Esophagus muscularis mucosa (tissue), 4 donors: ENCODE measurements around the gene PLXDC2. TPM values are rescaled to one million over a fixed set of nuclear protein-coding genes. Genes with fewer than 3 reads are reported as not detected.

ENCODE experiments used
- DNase-seq: peaks from one replicate; pipeline ENCODE4 v3.0.0-alpha.2; 2017; ENCODE audit errors: extremely low spot score
- H3K27ac ChIP-seq, 4 donors: fragments of 200-600 bp; sonication (generic); replicated peaks in 1 of 4; 1 replicate in 3 of 4; 2 replicates in 1 of 4; pipeline ENCODE4 v1.5.1; 2016 to 2019; ENCODE audit warnings: mild to moderate bottlenecking in 1 of 4
- H3K27me3 ChIP-seq, 4 donors: fragments of 200-600 bp; sonication (generic); one replicate each; pipeline versions ENCODE4 v1.5.1 to v1.6.0; 2016 to 2019
- H3K36me3 ChIP-seq, 4 donors: fragments of 200-600 bp; sonication (generic); one replicate each; pipeline ENCODE4 v1.5.1; 2016 to 2019
- H3K4me1 ChIP-seq, 4 donors: fragments of 200-600 bp; sonication (generic); one replicate each; pipeline ENCODE4 v1.5.1; 2016 to 2019
- H3K4me3 ChIP-seq, 4 donors: fragments of 200-600 bp; sonication (generic); 1 replicate in 2 of 4; 2 replicates in 2 of 4; pipeline ENCODE4 v1.5.1; 2016 to 2019; ENCODE audit warnings: mild to moderate bottlenecking in 4 of 4, moderate library complexity in 1 of 4
- H3K9me3 ChIP-seq, 4 donors: fragments of 200-600 bp; sonication (generic); 1 replicate in 3 of 4; 2 replicates in 1 of 4; pipeline ENCODE4 v1.5.1; 2016 to 2019
- CTCF ChIP-seq, 3 experiments: fragments of 200-600 bp in 2 of 3; fragments of 450-650 bp in 1 of 3; sonication (generic) in 2 of 3; IDR thresholded peaks; one replicate each; pipeline ENCODE4 v1.5.1; 2017 to 2019; ENCODE audit warnings: antibody characterized with exemption in 3 of 3, mild to moderate bottlenecking in 2 of 3, moderate library complexity in 1 of 3
- EP300 ChIP-seq: sonication (generic); formaldehyde crosslinking; IDR thresholded peaks from one replicate; pipeline ENCODE4 v1.6.1; 2017; ENCODE audit warnings: antibody characterized with exemption
- POLR2A ChIP-seq: fragments of 450-650 bp; IDR thresholded peaks from one replicate; pipeline ENCODE4 v1.6.1; 2017; ENCODE audit warnings: antibody characterized with exemption, moderate library complexity, mild to moderate bottlenecking, low read depth
- POLR2AphosphoS5 ChIP-seq, 2 donors: sonication (generic); formaldehyde crosslinking; IDR thresholded peaks; one replicate each; pipeline ENCODE4 v1.6.1; 2017; ENCODE audit warnings: antibody characterized with exemption in 2 of 2
- WGBS: methylation state at CpG from one replicate; pipeline ENCODE4 v1.1.5; 2018; 5-methylcytosine and 5-hydroxymethylcytosine counted together
- intact Hi-C: fragments of 100-400 bp; cut with DNase I; formaldehyde crosslinking; loops from one replicate; pipeline ENCODE4 v1.15.1; 2023
- total RNA-seq, 4 donors: library from RNA; depleted of rRNA; stranded (reverse); fragments of >200 nt; gene quantifications; one replicate each; pipeline versions ENCODE4 v1.1.0 to v1.2.1, GENCODE V29; 2016

Gene PLXDC2
- total RNA-seq, 4 donors from 2014 or later, result 28.7 to 54.2 (median 42.4) TPM

- Histone ChIP-seq H3K27ac (no peak overlapping the region), H3K27me3 (no peaks in the 10 kb centered on the region), H3K4me1 (peaks cover 14 to 41% (median 27%) of the 10 kb centered on the region in 4 donors), H3K9me3 (no peaks in the 10 kb centered on the region), H3K4me3 (no peak overlapping the region), H3K36me3 (peaks cover 0 to 6% (median 2%) of the 10 kb centered on the region in 4 donors)
- TF ChIP-seq EP300, result no peak
- TF ChIP-seq POLR2AphosphoS5 (IDR thresholded peaks at IDR 0.05), result no peak
- TF ChIP-seq CTCF (IDR thresholded peaks at IDR 0.05), result no peak
- TF ChIP-seq POLR2A, result no peak
- WGBS, result 84% methylated on average over 1 of the region's 1 CpG
- intact Hi-C loops, result no loop called here
- no peak for DNase-seq
These were observed 191.2 kb downstream of the PLXDC2 start for GRCh38 chr10:20007426-20007825.

- H3K9me3 ChIP-seq, result no peaks in the 10 kb centered on the region
- no peak for DNase-seq
- no peak overlapping the region for H3K4me3 ChIP-seq
- TF ChIP-seq POLR2A (no peak), CTCF (IDR thresholded peaks at IDR 0.05) (no peak)
- H3K36me3 ChIP-seq, result no peaks in the 10 kb centered on the region
- peaks cover 0 to 8% (median 0%) of the 10 kb centered on the region in 4 donors for H3K4me1 ChIP-seq
- no peak overlapping the region for H3K27ac ChIP-seq
- intact Hi-C loops, result no loop called here
- 90% methylated on average over 1 of the region's 2 CpGs for WGBS
- no peaks in the 10 kb centered on the region for H3K27me3 ChIP-seq
These were observed 197.9 kb downstream of the PLXDC2 start for GRCh38 chr10:20013991-20014750.

- TF ChIP-seq POLR2A (no peak), EP300 (no peak), CTCF (IDR thresholded peaks at IDR 0.05) (no peak), POLR2AphosphoS5 (IDR thresholded peaks at IDR 0.05) (no peak)
- no peak overlapping the region for H3K4me3 ChIP-seq
- H3K9me3 ChIP-seq, result no peaks in the 10 kb centered on the region
- no peaks in the 10 kb centered on the region for H3K36me3 ChIP-seq
- intact Hi-C loops, result no loop called here
- WGBS, result 94% methylated on average over 2 of the region's 2 CpGs
- DNase-seq, result no peak
- H3K4me1 ChIP-seq, result peaks cover 0 to 8% (median 0%) of the 10 kb centered on the region in 4 donors
- H3K27me3 ChIP-seq, result no peaks in the 10 kb centered on the region
- H3K27ac ChIP-seq, result no peak overlapping the region
These were observed 201.7 kb downstream of the PLXDC2 start for GRCh38 chr10:20017961-20018360.

GRCh38 chr10:20020677-20021076, 204.4 kb downstream of the PLXDC2 start:
- Histone ChIP-seq H3K27ac (no peak overlapping the region), H3K9me3 (no peaks in the 10 kb centered on the region), H3K36me3 (no peaks in the 10 kb centered on the region), H3K4me3 (no peak overlapping the region), H3K27me3 (no peaks in the 10 kb centered on the region), H3K4me1 (peaks cover 0 to 8% (median 0%) of the 10 kb centered on the region in 4 donors)
- intact Hi-C loops, result no loop called here
- DNase-seq, result no peak
- WGBS, result 83% methylated on average over 1 of the region's 1 CpG
- TF ChIP-seq POLR2AphosphoS5 (IDR thresholded peaks at IDR 0.05), result no peak
- TF ChIP-seq POLR2A, result no peak
- no peak for TF ChIP-seq CTCF (IDR thresholded peaks at IDR 0.05)
- no peak for TF ChIP-seq EP300

- TF ChIP-seq CTCF (IDR thresholded peaks at IDR 0.05) (no peak), POLR2A (no peak), EP300 (no peak), POLR2AphosphoS5 (IDR thresholded peaks at IDR 0.05) (no peak)
These were observed 213.3 kb downstream of the PLXDC2 start for GRCh38 chr10:20029523-20029922.

More at GRCh38 chr10:20029523-20029922, 213.3 kb downstream of the PLXDC2 start:
- H3K27me3 ChIP-seq, result no peaks in the 10 kb centered on the region
- H3K36me3 ChIP-seq, result no peaks in the 10 kb centered on the region
- DNase-seq, result no peak
- H3K4me3 ChIP-seq, result no peak overlapping the region
- intact Hi-C loops, result no loop called here
- H3K27ac ChIP-seq, result no peak overlapping the region
- 89% methylated on average over 3 of the region's 3 CpGs for WGBS
- peaks cover 0 to 4% (median 0%) of the 10 kb centered on the region in 4 donors for H3K4me1 ChIP-seq
- no peaks in the 10 kb centered on the region for H3K9me3 ChIP-seq
